GM12874 (cell line): ENCODE measurements around the gene DAZAP1.

Experiments used
- CTCF ChIP-seq: IDR thresholded peaks from 2 replicates; pipeline ENCODE4 v1.5.1; 2011; ENCODE audit warnings: low read depth, mild to moderate bottlenecking, control low read depth, low read length, moderate library complexity; ENCODE audit not compliant: insufficient read depth

DAZAP1 gene

GRCh38 chr19:1379126-1379905 lies 28.1 kb upstream of the DAZAP1 start:
- TF ChIP-seq CTCF, result no peak

GRCh38 chr19:1379961-1380489 lies 27.4 kb upstream of the DAZAP1 start:
- TF ChIP-seq CTCF, result no peak

GRCh38 chr19:1382250-1382649 lies 25.1 kb upstream of the DAZAP1 start:
- TF ChIP-seq CTCF, result no peak

GRCh38 chr19:1383017-1383311 lies 24.4 kb upstream of the DAZAP1 start:
- TF ChIP-seq CTCF, result no peak

GRCh38 chr19:1383312-1384084 lies 23.9 kb upstream of the DAZAP1 start, which contains the start of gene NDUFS7:
TSS of gene NDUFS7 (plus strand) at chr19:1383907. CDS start at chr19:1383927, 20 bp downstream.
- TF ChIP-seq CTCF, result 0 out of 2 replicates have a peak, but pooled peaks have one; percentile 29

- TF ChIP-seq CTCF, result no peak
Measured at GRCh38 chr19:1384085-1384462, 23.3 kb upstream of the DAZAP1 start.

GRCh38 chr19:1384478-1385110 lies 22.8 kb upstream of the DAZAP1 start:
- TF ChIP-seq CTCF, result no peak
